ENCODE measurements around the gene KRT9. TPM values are rescaled to one million over a fixed set of nuclear protein-coding genes. Genes with fewer than 3 reads are reported as not detected.
"Not testable (repeated sequence)": the region's sequence is repeated elsewhere in the genome, so short reads cannot be mapped to it uniquely, and the experiment has no call there.

KRT9 gene, protein sequence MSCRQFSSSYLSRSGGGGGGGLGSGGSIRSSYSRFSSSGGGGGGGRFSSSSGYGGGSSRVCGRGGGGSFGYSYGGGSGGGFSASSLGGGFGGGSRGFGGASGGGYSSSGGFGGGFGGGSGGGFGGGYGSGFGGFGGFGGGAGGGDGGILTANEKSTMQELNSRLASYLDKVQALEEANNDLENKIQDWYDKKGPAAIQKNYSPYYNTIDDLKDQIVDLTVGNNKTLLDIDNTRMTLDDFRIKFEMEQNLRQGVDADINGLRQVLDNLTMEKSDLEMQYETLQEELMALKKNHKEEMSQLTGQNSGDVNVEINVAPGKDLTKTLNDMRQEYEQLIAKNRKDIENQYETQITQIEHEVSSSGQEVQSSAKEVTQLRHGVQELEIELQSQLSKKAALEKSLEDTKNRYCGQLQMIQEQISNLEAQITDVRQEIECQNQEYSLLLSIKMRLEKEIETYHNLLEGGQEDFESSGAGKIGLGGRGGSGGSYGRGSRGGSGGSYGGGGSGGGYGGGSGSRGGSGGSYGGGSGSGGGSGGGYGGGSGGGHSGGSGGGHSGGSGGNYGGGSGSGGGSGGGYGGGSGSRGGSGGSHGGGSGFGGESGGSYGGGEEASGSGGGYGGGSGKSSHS
- not detected in 2 replicates for total RNA-seq
- not detected in 2 replicates for polyA plus RNA-seq
- not detected in 2 replicates for polyA plus RNA-seq (2012)
- not detected in 2 replicates for polyA minus RNA-seq (ENCODE audit: low replicate concordance)

DNA sequence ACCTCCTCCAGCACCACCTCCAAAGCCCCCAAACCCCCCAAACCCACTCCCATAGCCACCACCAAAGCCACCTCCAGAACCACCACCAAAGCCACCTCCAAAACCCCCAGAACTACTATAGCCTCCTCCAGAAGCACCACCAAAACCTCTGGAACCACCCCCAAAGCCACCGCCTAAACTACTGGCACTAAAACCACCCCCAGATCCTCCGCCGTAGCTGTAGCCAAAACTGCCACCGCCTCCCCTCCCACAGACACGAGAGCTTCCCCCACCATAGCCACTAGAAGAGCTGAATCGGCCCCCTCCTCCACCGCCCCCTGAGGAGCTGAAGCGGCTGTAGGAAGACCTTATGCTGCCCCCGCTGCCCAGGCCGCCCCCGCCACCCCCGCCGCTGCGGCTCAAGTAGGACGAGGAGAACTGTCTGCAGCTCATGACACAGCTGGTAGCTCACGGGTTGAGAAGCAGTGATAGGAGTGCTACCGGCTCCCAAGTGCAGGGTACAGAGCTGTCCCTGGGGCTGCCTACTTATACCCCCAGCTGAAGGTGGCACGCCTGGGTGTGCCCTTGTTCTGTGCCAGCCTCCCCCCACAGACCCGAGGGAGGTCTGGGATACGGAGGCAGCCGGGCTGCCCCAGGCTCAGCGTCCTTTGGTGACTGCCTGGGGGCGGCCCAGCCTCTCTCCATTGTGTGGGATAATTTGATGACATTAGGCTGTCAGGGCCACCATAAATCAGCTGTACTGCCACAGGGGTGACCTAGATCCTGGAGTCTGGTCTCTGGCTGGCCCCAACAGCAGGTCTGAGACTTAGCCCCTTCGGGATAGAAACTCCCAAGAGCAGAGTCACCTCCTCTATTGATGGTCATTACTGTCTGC is at the start of gene KRT9:
Gene KRT9 (minus strand): TSS at position 499 of the 874 bp plus-strand sequence. CDS start 67 bp downstream, at position 432.
- peaks cover 10% of the 10 kb centered on the region for H3K27me3 ChIP-seq (ENCODE audit: control insufficient read depth, insufficient read depth, low read length)

DNA sequence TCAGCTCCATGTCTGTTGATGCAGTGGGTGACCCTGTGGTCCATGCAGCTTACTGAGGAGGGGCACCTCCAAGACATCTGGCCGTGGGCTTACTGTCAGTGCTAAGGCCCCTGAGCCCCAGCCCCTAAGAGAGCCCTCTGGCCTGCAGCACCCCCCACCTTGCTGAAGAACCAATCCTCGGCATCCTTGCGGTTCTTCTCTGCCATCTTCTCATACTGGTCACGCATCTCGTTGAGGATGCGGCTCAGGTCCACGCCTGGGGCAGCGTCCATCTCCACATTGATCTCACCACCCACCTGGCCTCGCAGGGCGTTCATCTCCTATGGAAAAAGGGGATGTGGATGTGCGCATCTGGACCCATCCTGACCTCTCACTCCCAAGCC is 49.6 kb upstream of the KRT9 start:
- not testable (repeated sequence) for H3K36me3 ChIP-seq (ENCODE audit: control insufficient read depth, insufficient read depth, low read length); H3K9me3 ChIP-seq (ENCODE audit: control insufficient read depth, insufficient read depth, low read depth, low read length); H3K9ac ChIP-seq (ENCODE audit: insufficient read depth, low read length); H3K27ac ChIP-seq (ENCODE audit: insufficient read depth, low read length); H3K4me3 ChIP-seq (replicated peaks in 1 of 4; ENCODE audit: control extremely low read depth in 1 of 4, insufficient read depth in 1 of 4, low read depth in 3 of 4, low read length in 4 of 4); H3K4me1 ChIP-seq (ENCODE audit: control insufficient read depth, extremely low read depth, insufficient read depth, low read length); H3K4me2 ChIP-seq (ENCODE audit: extremely low read depth, insufficient read depth, low read length); H2AFZ ChIP-seq (ENCODE audit: low read length); H4K20me1 ChIP-seq (ENCODE audit: control insufficient read depth, extremely low read depth, insufficient read depth, low read length); H3K79me2 ChIP-seq (ENCODE audit: control insufficient read depth, insufficient read depth, low read length); DNase-seq (ENCODE audit: low read depth in 2 of 2); H3K27me3 ChIP-seq (ENCODE audit: control insufficient read depth, insufficient read depth, low read length)

More for the DNA sequence above, at the start of gene KRT9:
- H3K27ac ChIP-seq (ENCODE audit: insufficient read depth, low read length): no peak within 1 kb of the TSS
- DNase-seq (ENCODE audit: low read depth in 2 of 2): no peak
- H2AFZ ChIP-seq (ENCODE audit: low read length): no peak within 1 kb of the TSS
- no peaks in the 10 kb centered on the region for H3K9me3 ChIP-seq (ENCODE audit: control insufficient read depth, insufficient read depth, low read depth, low read length)
- H3K9ac ChIP-seq (ENCODE audit: insufficient read depth, low read length): no peak within 1 kb of the TSS
- H3K4me3 ChIP-seq (replicated peaks in 1 of 4; ENCODE audit: control extremely low read depth in 1 of 4, insufficient read depth in 1 of 4, low read depth in 3 of 4, low read length in 4 of 4): no peak within 1 kb of the TSS
- no peak within 1 kb of the TSS for H3K4me2 ChIP-seq (ENCODE audit: extremely low read depth, insufficient read depth, low read length)
- TF ChIP-seq, protein P1, sequence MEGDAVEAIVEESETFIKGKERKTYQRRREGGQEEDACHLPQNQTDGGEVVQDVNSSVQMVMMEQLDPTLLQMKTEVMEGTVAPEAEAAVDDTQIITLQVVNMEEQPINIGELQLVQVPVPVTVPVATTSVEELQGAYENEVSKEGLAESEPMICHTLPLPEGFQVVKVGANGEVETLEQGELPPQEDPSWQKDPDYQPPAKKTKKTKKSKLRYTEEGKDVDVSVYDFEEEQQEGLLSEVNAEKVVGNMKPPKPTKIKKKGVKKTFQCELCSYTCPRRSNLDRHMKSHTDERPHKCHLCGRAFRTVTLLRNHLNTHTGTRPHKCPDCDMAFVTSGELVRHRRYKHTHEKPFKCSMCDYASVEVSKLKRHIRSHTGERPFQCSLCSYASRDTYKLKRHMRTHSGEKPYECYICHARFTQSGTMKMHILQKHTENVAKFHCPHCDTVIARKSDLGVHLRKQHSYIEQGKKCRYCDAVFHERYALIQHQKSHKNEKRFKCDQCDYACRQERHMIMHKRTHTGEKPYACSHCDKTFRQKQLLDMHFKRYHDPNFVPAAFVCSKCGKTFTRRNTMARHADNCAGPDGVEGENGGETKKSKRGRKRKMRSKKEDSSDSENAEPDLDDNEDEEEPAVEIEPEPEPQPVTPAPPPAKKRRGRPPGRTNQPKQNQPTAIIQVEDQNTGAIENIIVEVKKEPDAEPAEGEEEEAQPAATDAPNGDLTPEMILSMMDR (conservative IDR thresholded peaks at IDR 0.05 in 1 of 2, IDR thresholded peaks at IDR 0.05 in 1 of 2; ENCODE audit: low read depth in 1 of 2, low read length in 2 of 2): no peak
- TF ChIP-seq EZH2 (IDR thresholded peaks at IDR 0.05; ENCODE audit: low read length, missing control alignments): no peak
- no peaks in the 10 kb centered on the region for H3K4me1 ChIP-seq (ENCODE audit: control insufficient read depth, extremely low read depth, insufficient read depth, low read length)
- H4K20me1 ChIP-seq (ENCODE audit: control insufficient read depth, extremely low read depth, insufficient read depth, low read length): no peaks in the 10 kb centered on the region
- no peaks in the 10 kb centered on the region for H3K36me3 ChIP-seq (ENCODE audit: control insufficient read depth, insufficient read depth, low read length)
- H3K79me2 ChIP-seq (ENCODE audit: control insufficient read depth, insufficient read depth, low read length): no peaks in the 10 kb centered on the region

DNA sequence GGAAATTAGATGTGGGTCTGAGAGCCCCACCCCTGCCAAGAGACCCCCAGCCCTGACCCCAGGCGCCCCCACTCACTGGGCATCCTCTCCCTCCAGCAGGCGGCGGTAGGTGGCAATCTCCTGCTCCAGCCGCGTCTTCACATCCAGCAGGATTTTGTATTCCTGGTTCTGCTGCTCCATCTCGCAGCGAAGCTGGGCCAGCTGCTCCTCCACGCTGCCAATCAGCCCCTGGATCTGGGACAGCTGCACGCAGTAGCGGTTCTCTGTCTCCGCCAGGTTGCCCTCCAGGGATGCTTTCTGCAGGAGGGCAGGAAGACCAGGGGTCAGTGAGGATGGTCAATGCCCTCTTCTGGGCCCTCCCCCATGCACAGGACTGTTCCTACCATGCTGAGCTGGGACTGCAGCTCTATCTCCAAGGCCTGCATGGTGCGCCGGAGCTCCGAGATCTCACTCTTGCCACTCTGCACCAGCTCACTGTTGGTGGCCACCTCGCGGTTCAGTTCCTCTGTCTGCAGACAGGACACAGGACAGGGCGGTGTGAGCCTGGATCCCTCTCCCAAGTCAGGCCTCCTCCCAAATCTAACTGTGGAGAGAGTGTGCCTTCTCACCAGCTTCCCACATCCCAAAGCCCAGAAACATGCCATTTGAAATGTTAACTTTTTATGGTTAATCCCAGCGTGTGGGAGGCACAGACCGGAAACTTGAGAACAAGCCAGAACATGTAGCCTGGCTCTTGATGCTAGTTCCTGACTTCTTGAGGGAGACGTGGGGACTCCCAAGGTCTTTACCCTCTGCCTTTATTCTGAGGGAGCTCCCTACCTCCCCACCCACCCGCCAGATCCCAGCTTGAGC is 49.0 kb upstream of the KRT9 start:
- H3K36me3 ChIP-seq (ENCODE audit: control insufficient read depth, insufficient read depth, low read length): no peaks in the 10 kb centered on the region
- no peaks in the 10 kb centered on the region for H3K9me3 ChIP-seq (ENCODE audit: control insufficient read depth, insufficient read depth, low read depth, low read length)
- no peak overlapping the region for H2AFZ ChIP-seq (ENCODE audit: low read length)
- no peak for TF ChIP-seq EZH2 (IDR thresholded peaks at IDR 0.05; ENCODE audit: low read length, missing control alignments)
- TF ChIP-seq, protein P1 (conservative IDR thresholded peaks at IDR 0.05 in 1 of 2, IDR thresholded peaks at IDR 0.05 in 1 of 2; ENCODE audit: low read depth in 1 of 2, low read length in 2 of 2): no peak
- DNase-seq (ENCODE audit: low read depth in 2 of 2): peak in 1 of 2 donors; percentile 19
- no peak overlapping the region for H3K27ac ChIP-seq (ENCODE audit: insufficient read depth, low read length)
- no peak overlapping the region for H3K4me2 ChIP-seq (ENCODE audit: extremely low read depth, insufficient read depth, low read length)
- H4K20me1 ChIP-seq (ENCODE audit: control insufficient read depth, extremely low read depth, insufficient read depth, low read length): no peaks in the 10 kb centered on the region
- no peak overlapping the region for H3K9ac ChIP-seq (ENCODE audit: insufficient read depth, low read length)
- H3K4me1 ChIP-seq (ENCODE audit: control insufficient read depth, extremely low read depth, insufficient read depth, low read length): no peaks in the 10 kb centered on the region
- no peak overlapping the region for H3K4me3 ChIP-seq (replicated peaks in 1 of 4; ENCODE audit: control extremely low read depth in 1 of 4, insufficient read depth in 1 of 4, low read depth in 3 of 4, low read length in 4 of 4)
- no peaks in the 10 kb centered on the region for H3K79me2 ChIP-seq (ENCODE audit: control insufficient read depth, insufficient read depth, low read length)
- H3K27me3 ChIP-seq (ENCODE audit: control insufficient read depth, insufficient read depth, low read length): peaks cover 6% of the 10 kb centered on the region

DNA sequence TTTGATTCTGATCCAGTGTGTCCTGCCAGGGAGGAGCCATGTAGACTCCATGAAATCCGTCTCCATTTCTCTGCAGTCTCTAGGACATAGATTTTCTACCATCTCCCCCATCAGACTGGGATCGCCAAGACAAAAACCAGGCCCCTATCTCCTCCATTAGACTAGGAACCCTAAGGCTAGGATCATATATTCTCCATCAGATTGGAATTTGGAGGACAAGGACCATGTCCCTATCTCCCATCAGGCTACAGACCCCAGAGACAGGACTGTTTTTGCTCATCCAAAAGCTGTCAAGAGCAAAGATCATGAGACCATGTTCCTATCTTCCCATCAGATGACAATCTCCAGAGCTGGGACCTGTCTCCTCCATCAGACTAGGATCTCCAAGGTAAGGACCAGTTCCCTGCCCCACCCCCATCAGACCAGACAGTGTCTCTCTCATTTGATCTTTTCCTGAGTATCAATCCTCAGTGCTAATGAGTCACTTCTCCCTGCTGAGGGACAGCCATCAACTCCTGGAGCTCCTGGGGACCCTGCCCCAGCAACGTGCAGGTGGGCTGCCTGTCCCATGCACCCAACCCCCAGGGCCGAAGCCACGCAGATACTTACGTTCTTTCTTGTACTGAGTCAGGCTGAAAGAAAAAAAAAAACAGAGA is 48.2 kb upstream of the KRT9 start:
- not testable (repeated sequence) for H3K4me1 ChIP-seq (ENCODE audit: control insufficient read depth, extremely low read depth, insufficient read depth, low read length); H4K20me1 ChIP-seq (ENCODE audit: control insufficient read depth, extremely low read depth, insufficient read depth, low read length); H2AFZ ChIP-seq (ENCODE audit: low read length); DNase-seq (ENCODE audit: low read depth in 2 of 2); H3K4me3 ChIP-seq (replicated peaks in 1 of 4; ENCODE audit: control extremely low read depth in 1 of 4, insufficient read depth in 1 of 4, low read depth in 3 of 4, low read length in 4 of 4); H3K27ac ChIP-seq (ENCODE audit: insufficient read depth, low read length); H3K9ac ChIP-seq (ENCODE audit: insufficient read depth, low read length); H3K9me3 ChIP-seq (ENCODE audit: control insufficient read depth, insufficient read depth, low read depth, low read length); H3K36me3 ChIP-seq (ENCODE audit: control insufficient read depth, insufficient read depth, low read length); H3K27me3 ChIP-seq (ENCODE audit: control insufficient read depth, insufficient read depth, low read length); H3K79me2 ChIP-seq (ENCODE audit: control insufficient read depth, insufficient read depth, low read length); H3K4me2 ChIP-seq (ENCODE audit: extremely low read depth, insufficient read depth, low read length)
